ENCODE results near the gene PCDHB4. TPM values are rescaled to one million over a fixed set of nuclear protein-coding genes. Genes with fewer than 3 reads are reported as not detected.
"Not testable (repeated sequence)": the region's sequence is repeated elsewhere in the genome, so short reads cannot be mapped to it uniquely, and the experiment has no call there.

Gene PCDHB4
- polyA plus RNA-seq, 1 of the 3 experiments (the other 2 are of a cell fraction), result 0.51 TPM

DNA sequence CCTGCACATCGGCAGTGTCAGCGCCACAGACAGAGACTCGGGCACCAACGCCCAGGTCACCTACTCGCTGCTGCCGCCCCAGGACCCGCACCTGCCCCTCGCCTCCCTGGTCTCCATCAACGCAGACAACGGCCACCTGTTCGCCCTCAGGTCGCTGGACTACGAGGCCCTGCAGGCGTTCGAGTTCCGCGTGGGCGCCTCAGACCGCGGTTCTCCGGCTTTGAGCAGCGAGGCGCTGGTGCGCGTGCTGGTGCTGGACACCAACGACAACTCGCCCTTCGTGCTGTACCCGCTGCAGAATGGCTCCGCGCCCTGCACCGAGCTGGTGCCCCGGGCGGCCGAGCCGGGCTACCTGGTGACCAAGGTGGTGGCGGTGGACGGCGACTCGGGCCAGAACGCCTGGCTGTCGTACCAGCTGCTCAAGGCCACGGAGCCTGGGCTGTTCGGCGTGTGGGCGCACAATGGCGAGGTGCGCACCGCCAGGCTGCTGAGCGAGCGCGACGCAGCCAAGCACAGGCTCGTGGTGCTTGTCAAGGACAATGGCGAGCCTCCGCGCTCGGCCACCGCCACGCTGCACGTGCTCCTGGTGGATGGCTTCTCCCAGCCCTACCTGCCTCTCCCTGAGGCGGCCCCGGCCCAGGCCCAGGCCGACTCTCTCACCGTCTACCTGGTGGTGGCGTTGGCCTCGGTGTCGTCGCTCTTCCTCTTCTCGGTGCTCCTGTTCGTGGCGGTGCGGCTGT, 1.9 kb downstream of the PCDHB4 start:
- H3K9me2 ChIP-seq; H3K27ac ChIP-seq (ENCODE audit: low read depth in 2 of 2, low read length in 1 of 2); H4K20me1 ChIP-seq (ENCODE audit: insufficient read depth); H3F3A ChIP-seq (replicated peaks; ENCODE audit: insufficient read depth); DNase-seq; POLR2A ChIA-PET; H3K36me3 ChIP-seq (replicated peaks in 1 of 2; ENCODE audit: control insufficient read depth in 1 of 2, insufficient read depth in 2 of 2, low read length in 1 of 2); H3K27me3 ChIP-seq (ENCODE audit: insufficient read depth); H3K4me2 ChIP-seq; H3K79me2 ChIP-seq (ENCODE audit: insufficient read depth); H3K4me3 ChIP-seq (ENCODE audit: low read depth in 2 of 2, low read length in 1 of 2); H3K4me1 ChIP-seq (ENCODE audit: control insufficient read depth in 1 of 2, insufficient read depth in 2 of 2, low read depth in 1 of 2, low read length in 1 of 2); H2AFZ ChIP-seq (ENCODE audit: low read depth); H3K9ac ChIP-seq; H3K9me3 ChIP-seq: not testable (repeated sequence)
- CTCF ChIA-PET, result interaction anchor here (0.6 to 3.0 kb wide), 3 partner anchors 70 to 440 kb away, joined by 3 to 15 read pairs (median 3); partner anchors contain the start of gene PCDHGA7
- 91% methylated on average over 34 of the region's 73 CpGs for WGBS (ENCODE audit: low lambda C conversion rate)

DNA sequence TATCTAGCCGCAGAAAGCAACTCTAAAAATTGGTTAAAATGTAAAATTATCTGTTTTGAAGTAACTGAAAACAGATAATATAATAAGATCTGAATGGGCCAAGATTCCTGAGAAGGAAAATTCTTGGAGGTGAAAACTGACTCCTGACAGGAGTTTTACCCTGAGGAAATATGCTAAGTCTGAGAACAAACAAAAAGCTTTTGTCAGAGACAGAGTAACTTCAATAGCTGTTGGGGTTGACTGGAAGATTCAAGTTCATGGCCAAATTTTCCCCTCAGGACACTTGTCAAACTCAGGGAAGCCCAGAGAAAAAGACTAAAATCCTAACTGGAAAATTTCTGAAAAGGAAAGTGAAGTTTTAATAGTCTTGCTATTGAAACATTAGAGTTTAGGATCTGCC, 5.7 kb downstream of the PCDHB4 start:
- H3K79me2 ChIP-seq (ENCODE audit: insufficient read depth), result no peaks in the 10 kb centered on the region
- no peaks in the 10 kb centered on the region for H3K27me3 ChIP-seq (ENCODE audit: insufficient read depth)
- no peaks in the 10 kb centered on the region; the same call in 1 of the 2 replicates for H3K9me3 ChIP-seq
- CTCF ChIA-PET, result interaction anchor here (1.0 to 1.1 kb wide), 2 partner anchors 23 to 492 kb away, joined by 4 read pairs; partner anchors contain the start of genes DIAPH1 and PCDHB6
- peaks cover 0 to 2% of the 10 kb centered on the region in 2 experiments; a peak in 1 of 4 replicates for H3K4me1 ChIP-seq (ENCODE audit: control insufficient read depth in 1 of 2, insufficient read depth in 2 of 2, low read depth in 1 of 2, low read length in 1 of 2)
- H3K9ac ChIP-seq, result no peak overlapping the region
- 51% methylated on average over 1 of the region's 1 CpG for WGBS (ENCODE audit: low lambda C conversion rate)
- H3K9me2 ChIP-seq, result no peaks in the 10 kb centered on the region
- H4K20me1 ChIP-seq (ENCODE audit: insufficient read depth), result no peaks in the 10 kb centered on the region
- no peak overlapping the region for H3K4me2 ChIP-seq
- no peak overlapping the region for H2AFZ ChIP-seq (ENCODE audit: low read depth)
- no peak for DNase-seq
- no peak overlapping the region for H3K4me3 ChIP-seq (ENCODE audit: low read depth in 2 of 2, low read length in 1 of 2)
- POLR2A ChIA-PET, result no interaction called here
- no peaks in the 10 kb centered on the region for H3F3A ChIP-seq (replicated peaks; ENCODE audit: insufficient read depth)
- TF ChIP-seq, protein P1, sequence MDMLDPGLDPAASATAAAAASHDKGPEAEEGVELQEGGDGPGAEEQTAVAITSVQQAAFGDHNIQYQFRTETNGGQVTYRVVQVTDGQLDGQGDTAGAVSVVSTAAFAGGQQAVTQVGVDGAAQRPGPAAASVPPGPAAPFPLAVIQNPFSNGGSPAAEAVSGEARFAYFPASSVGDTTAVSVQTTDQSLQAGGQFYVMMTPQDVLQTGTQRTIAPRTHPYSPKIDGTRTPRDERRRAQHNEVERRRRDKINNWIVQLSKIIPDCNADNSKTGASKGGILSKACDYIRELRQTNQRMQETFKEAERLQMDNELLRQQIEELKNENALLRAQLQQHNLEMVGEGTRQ (IDR thresholded peaks at IDR 0.05; ENCODE audit: borderline replicate concordance, low read depth, low read length), result no peak
- TF ChIP-seq, protein P2, sequence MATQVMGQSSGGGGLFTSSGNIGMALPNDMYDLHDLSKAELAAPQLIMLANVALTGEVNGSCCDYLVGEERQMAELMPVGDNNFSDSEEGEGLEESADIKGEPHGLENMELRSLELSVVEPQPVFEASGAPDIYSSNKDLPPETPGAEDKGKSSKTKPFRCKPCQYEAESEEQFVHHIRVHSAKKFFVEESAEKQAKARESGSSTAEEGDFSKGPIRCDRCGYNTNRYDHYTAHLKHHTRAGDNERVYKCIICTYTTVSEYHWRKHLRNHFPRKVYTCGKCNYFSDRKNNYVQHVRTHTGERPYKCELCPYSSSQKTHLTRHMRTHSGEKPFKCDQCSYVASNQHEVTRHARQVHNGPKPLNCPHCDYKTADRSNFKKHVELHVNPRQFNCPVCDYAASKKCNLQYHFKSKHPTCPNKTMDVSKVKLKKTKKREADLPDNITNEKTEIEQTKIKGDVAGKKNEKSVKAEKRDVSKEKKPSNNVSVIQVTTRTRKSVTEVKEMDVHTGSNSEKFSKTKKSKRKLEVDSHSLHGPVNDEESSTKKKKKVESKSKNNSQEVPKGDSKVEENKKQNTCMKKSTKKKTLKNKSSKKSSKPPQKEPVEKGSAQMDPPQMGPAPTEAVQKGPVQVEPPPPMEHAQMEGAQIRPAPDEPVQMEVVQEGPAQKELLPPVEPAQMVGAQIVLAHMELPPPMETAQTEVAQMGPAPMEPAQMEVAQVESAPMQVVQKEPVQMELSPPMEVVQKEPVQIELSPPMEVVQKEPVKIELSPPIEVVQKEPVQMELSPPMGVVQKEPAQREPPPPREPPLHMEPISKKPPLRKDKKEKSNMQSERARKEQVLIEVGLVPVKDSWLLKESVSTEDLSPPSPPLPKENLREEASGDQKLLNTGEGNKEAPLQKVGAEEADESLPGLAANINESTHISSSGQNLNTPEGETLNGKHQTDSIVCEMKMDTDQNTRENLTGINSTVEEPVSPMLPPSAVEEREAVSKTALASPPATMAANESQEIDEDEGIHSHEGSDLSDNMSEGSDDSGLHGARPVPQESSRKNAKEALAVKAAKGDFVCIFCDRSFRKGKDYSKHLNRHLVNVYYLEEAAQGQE (IDR thresholded peaks at IDR 0.05; ENCODE audit: low read depth, low read length), result no peak
- TF ChIP-seq, protein P3, sequence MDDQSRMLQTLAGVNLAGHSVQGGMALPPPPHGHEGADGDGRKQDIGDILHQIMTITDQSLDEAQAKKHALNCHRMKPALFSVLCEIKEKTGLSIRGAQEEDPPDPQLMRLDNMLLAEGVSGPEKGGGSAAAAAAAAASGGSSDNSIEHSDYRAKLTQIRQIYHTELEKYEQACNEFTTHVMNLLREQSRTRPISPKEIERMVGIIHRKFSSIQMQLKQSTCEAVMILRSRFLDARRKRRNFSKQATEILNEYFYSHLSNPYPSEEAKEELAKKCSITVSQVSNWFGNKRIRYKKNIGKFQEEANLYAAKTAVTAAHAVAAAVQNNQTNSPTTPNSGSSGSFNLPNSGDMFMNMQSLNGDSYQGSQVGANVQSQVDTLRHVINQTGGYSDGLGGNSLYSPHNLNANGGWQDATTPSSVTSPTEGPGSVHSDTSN (IDR thresholded peaks at IDR 0.05), result no peak
- TF ChIP-seq MXI1 (IDR thresholded peaks at IDR 0.05; ENCODE audit: low read depth, low read length), result no peak
- no peaks in the 10 kb centered on the region for H3K36me3 ChIP-seq (replicated peaks in 1 of 2; ENCODE audit: control insufficient read depth in 1 of 2, insufficient read depth in 2 of 2, low read length in 1 of 2)
- no peak overlapping the region for H3K27ac ChIP-seq (ENCODE audit: low read depth in 2 of 2, low read length in 1 of 2)

All from SK-N-SH (cell line).